ENCODE measurements around the gene FGR. TPM values are rescaled to one million over a fixed set of nuclear protein-coding genes. Genes with fewer than 3 reads are reported as not detected.

Gene FGR
- total RNA-seq, 1 experiment from 2014 or later: not detected

GRCh38 chr1:27684176-27684575 is 49.2 kb upstream of the FGR start:
- no TSS peak for BruUV-seq (replicated peaks)
- POLR2A ChIA-PET: no interaction called here
- no peak for ATAC-seq

More at GRCh38 chr1:27684176-27684575, 49.2 kb upstream of the FGR start:
- no peaks in the 10 kb centered on the region for H3K27me3 ChIP-seq (ENCODE audit: insufficient read depth, low read length)
- intact Hi-C loops (cut with micrococcal nuclease): no loop called here
- no peaks in the 10 kb centered on the region for H3K36me3 ChIP-seq (ENCODE audit: control insufficient read depth in 1 of 2, insufficient read depth in 2 of 2, low read length in 2 of 2)
- H3K4me3 ChIP-seq (replicated peaks in 1 of 2; ENCODE audit: low read depth in 1 of 2, low read length in 2 of 2): no peak overlapping the region
- no peak overlapping the region for H3K9ac ChIP-seq (ENCODE audit: low read length)
- no peaks in the 10 kb centered on the region for H3K79me2 ChIP-seq (ENCODE audit: insufficient read depth, low read length)
- H4K20me1 ChIP-seq (ENCODE audit: insufficient read depth): no peaks in the 10 kb centered on the region
- no peak for DNase-seq (ENCODE audit: low read depth, low spot score)
- H3K27ac ChIP-seq (ENCODE audit: low read depth, low read length): no peak overlapping the region
- ChIA-PET RAD21 (ENCODE audit: low non-redundant PET in 1 of 2, low total read pairs in 2 of 2, uncharacterized antibody in 2 of 2, unreplicated experiment in 2 of 2) (no interaction called here), CTCF (no interaction called here)
- H2AFZ ChIP-seq (ENCODE audit: low read depth, low read length, poor library complexity, severe bottlenecking): no peak overlapping the region
- no peaks in the 10 kb centered on the region for H3K9me2 ChIP-seq (ENCODE audit: insufficient read depth)
- no peak overlapping the region for H3K4me2 ChIP-seq (ENCODE audit: low read length)
- TF ChIP-seq TCF7L2 (IDR thresholded peaks at IDR 0.05; ENCODE audit: borderline replicate concordance, extremely low read depth, insufficient read depth, insufficient read length) (no peak), FOSL1 (IDR thresholded peaks at IDR 0.05; ENCODE audit: low read depth) (no peak), POLR2A (IDR thresholded peaks at IDR 0.05; ENCODE audit: borderline replicate concordance, extremely low read depth, insufficient read depth, insufficient read length) (no peak), EZH2 (IDR thresholded peaks at IDR 0.05) (no peak), EZH2phosphoT487 (IDR thresholded peaks at IDR 0.05; ENCODE audit: borderline replicate concordance) (no peak), EGR1 (IDR thresholded peaks at IDR 0.05; ENCODE audit: low read depth) (no peak), REST (IDR thresholded peaks at IDR 0.05; ENCODE audit: low read depth) (no peak), SIN3A (IDR thresholded peaks at IDR 0.05; ENCODE audit: low read depth) (no peak), YY1 (IDR thresholded peaks at IDR 0.05; ENCODE audit: extremely low read depth, insufficient replicate concordance, low read depth, low read length) (no peak)
- H3K9me3 ChIP-seq (ENCODE audit: control insufficient read depth in 1 of 2, insufficient read depth in 1 of 2, low read depth in 1 of 2, low read length in 2 of 2): peaks cover 4 to 5% of the 10 kb centered on the region in 2 experiments; a peak in 2 of 4 replicates
- peaks cover 7 to 14% of the 10 kb centered on the region in 2 experiments; a peak in 3 of 4 replicates for H3K4me1 ChIP-seq (ENCODE audit: control insufficient read depth in 1 of 2, insufficient read depth in 2 of 2, low read length in 2 of 2)
